HepG2 (cell line): ENCODE results near the gene DNMT3L. TPM values are rescaled to one million over a fixed set of nuclear protein-coding genes. Genes with fewer than 3 reads are reported as not detected.

ENCODE experiments used
- ATAC-seq: fragments of 200-7000 bp; cut with Tn5 transposase; 3 replicates; pipeline ENCODE4 v1.9.1; 2020; ENCODE audit warnings: mild to moderate bottlenecking, moderate library complexity
- BruUV-seq: library from RNA; stranded (reverse); fragments of 400-500 nt; replicated peaks from 2 replicates; lab custom pipeline; 2021; lab: Mats Ljungman, UMichigan
- CTCF ChIA-PET: fragments of 300-600 bp; formaldehyde crosslinking; extraction: SDS; loops from one replicate; lab custom pipeline; 2021; ENCODE audit warnings: low total read pairs, inconsistent platforms, low intra/inter-chr PET ratio; lab: Yijun Ruan, JAX
- POLR2A ChIA-PET: fragments of 350-600 bp; sonication (Branson Sonifier 250); formaldehyde crosslinking; loops from one replicate; lab custom pipeline; 2020; ENCODE audit warnings: antibody characterized with exemption, inconsistent platforms; lab: Yijun Ruan, JAX
- DNase-seq: peaks from one replicate; pipeline ENCODE4 v3.0.0-alpha.2; 2015; ENCODE audit warnings: low spot score
- FAIRE-seq: peaks from 3 replicates; lab custom pipeline; 2011; peaks lifted over from hg19 to GRCh38; lab: Jason Lieb, UNC
- H2AFZ ChIP-seq: one replicate; pipeline ENCODE4 v1.6.1; 2011; ENCODE audit warnings: low read length, inconsistent platforms
- H3K27ac ChIP-seq: fragments of 300-600 bp; 3 replicates; pipeline ENCODE4 v1.8.0; 2011; ENCODE audit warnings: mixed run types, mild to moderate bottlenecking, mixed read lengths, low read length, inconsistent platforms; ENCODE audit not compliant: insufficient read depth; ENCODE audit errors: extremely low read length
- H3K27me3 ChIP-seq, 2 experiments: fragments of 200-600 bp in 1 of 2; 2 replicates in 1 of 2; 3 replicates in 1 of 2; pipeline versions ENCODE4 v1.6.0 to v1.8.0; 2011; ENCODE audit warnings: low read length in 2 of 2, mild to moderate bottlenecking in 2 of 2, moderate library complexity in 2 of 2, inconsistent platforms in 1 of 2; ENCODE audit not compliant: insufficient read depth in 2 of 2, control insufficient read depth in 1 of 2
- H3K36me3 ChIP-seq, 2 experiments: fragments of 200-600 bp in 1 of 2; replicated peaks in 1 of 2; 2 replicates in 1 of 2; 3 replicates in 1 of 2; pipeline versions ENCODE4 v1.5.1 to v1.8.0; 2011; ENCODE audit warnings: low read length in 2 of 2, inconsistent platforms in 1 of 2; ENCODE audit not compliant: insufficient read depth in 2 of 2, control insufficient read depth in 1 of 2
- H3K4me1 ChIP-seq: 2 replicates; pipeline ENCODE4 v1.5.1; 2012; ENCODE audit warnings: low read length, inconsistent platforms; ENCODE audit not compliant: insufficient read depth
- H3K4me2 ChIP-seq: 2 replicates; pipeline ENCODE4 v1.6.0; 2011; ENCODE audit warnings: low read depth, low read length, inconsistent platforms
- H3K4me3 ChIP-seq, 3 experiments: fragments of 200-600 bp in 1 of 3; sonication (generic), shearing (Covaris generic) in 1 of 3; replicated peaks in 1 of 3; 2 replicates each; pipeline ENCODE4 v1.5.1; 2011 to 2016; ENCODE audit warnings: low read length in 3 of 3, inconsistent platforms in 2 of 3, low read depth in 2 of 3, mild to moderate bottlenecking in 2 of 3, control low read depth in 1 of 3, mixed read lengths in 1 of 3; ENCODE audit not compliant: insufficient read depth in 1 of 3
- H3K79me2 ChIP-seq: one replicate; pipeline ENCODE4 v1.6.1; 2011; ENCODE audit warnings: low read length, inconsistent platforms; ENCODE audit not compliant: insufficient read depth
- H3K9ac ChIP-seq: 2 replicates; pipeline ENCODE4 v1.6.0; 2011; ENCODE audit warnings: mild to moderate bottlenecking, low read depth, low read length, inconsistent platforms; ENCODE audit not compliant: insufficient read depth
- H3K9me3 ChIP-seq: 2 replicates; pipeline ENCODE4 v1.5.1; 2012; ENCODE audit warnings: mild to moderate bottlenecking, low read length
- H4K20me1 ChIP-seq: 2 replicates; pipeline ENCODE4 v1.6.0; 2011; ENCODE audit warnings: inconsistent platforms, mild to moderate bottlenecking, low read length, moderate library complexity; ENCODE audit not compliant: insufficient read depth
- THAP11 ChIP-seq: IDR thresholded peaks from 2 replicates; pipeline ENCODE4 v1.6.1; 2016; ENCODE audit warnings: missing biosample characterization, missing genetic modification reagents
- XRCC5 ChIP-seq: fragments of 200-400 bp; formaldehyde crosslinking; optimal IDR thresholded peaks from 2 replicates; pipeline ENCODE3; 2017; ENCODE audit warnings: mild to moderate bottlenecking, low read length
- ZNF143 ChIP-seq: sonication (generic); formaldehyde crosslinking; IDR thresholded peaks from 2 replicates; pipeline ENCODE4 v1.4.0; 2020; ENCODE audit warnings: missing genetic modification reagents
- ZNF354B ChIP-seq: sonication (generic); formaldehyde crosslinking; IDR thresholded peaks from 2 replicates; pipeline ENCODE4 v1.8.0; 2022; ENCODE audit warnings: mild to moderate bottlenecking, missing genetic modification reagents
- ZNF382 ChIP-seq: sonication (generic); formaldehyde crosslinking; IDR thresholded peaks from 2 replicates; pipeline ENCODE4 v1.5.0; 2020; ENCODE audit warnings: missing genetic modification reagents, mild to moderate bottlenecking, borderline replicate concordance
- ZNF530 ChIP-seq: sonication (generic); formaldehyde crosslinking; IDR thresholded peaks from 2 replicates; pipeline ENCODE4 v1.5.0; 2020; ENCODE audit warnings: low read depth, mild to moderate bottlenecking, missing genetic modification reagents
- WGBS: methylation state at CpG from one replicate; pipeline ENCODE4 v1.1.6; 2017; ENCODE audit warnings: low lambda C conversion rate; 5-methylcytosine and 5-hydroxymethylcytosine counted together
- in situ Hi-C: cut with HindIII; loops from 2 replicates; pipeline ENCODE4 v1.10.0; 2017; ENCODE audit warnings: low pct_unique_long_range_greater_than_20kb; ENCODE audit not compliant: extremely low pct_ligation_motif_present
- intact Hi-C: fragments of 100-400 bp; cut with micrococcal nuclease; formaldehyde crosslinking; loops from one replicate; pipeline ENCODE4 v1.10.0; 2022; ENCODE audit not compliant: unreplicated experiment
- polyA plus RNA-seq, 8 experiments: library from polyadenylated mRNA; depleted of rRNA in 3 of 8; stranded (reverse) in 7 of 8; unstranded in 1 of 8; fragments of >200 nt; fragmentation: Illumina TruSeq in 4 of 8; extraction: Trizol in 4 of 8; gene quantifications; 2 replicates each; pipeline versions ENCODE4 v1.2.1 to v1.2.3, GENCODE V29; 2011 to 2016; ENCODE audit warnings: low read depth in 4 of 8, missing spikeins in 1 of 8, mixed read lengths in 1 of 8; ENCODE audit not compliant: insufficient read depth in 1 of 8
- total RNA-seq, 5 experiments: library from RNA; depleted of rRNA; stranded (reverse); fragments of >200 nt; fragmentation: Illumina TruSeq; extraction: Trizol; gene quantifications; 2 replicates each; pipeline ENCODE4 v1.2.3, GENCODE V29; 2016; ENCODE audit warnings: low read depth in 1 of 5
- TF ChIP-seq, protein P1 (sequence below): sonication (generic); formaldehyde crosslinking; IDR thresholded peaks from 2 replicates; pipeline ENCODE4 v1.5.0; 2020; ENCODE audit warnings: missing genetic modification reagents, mild to moderate bottlenecking, borderline replicate concordance
- TF ChIP-seq, protein P2 (sequence below): sonication (generic); formaldehyde crosslinking; IDR thresholded peaks from 2 replicates; pipeline ENCODE4 v1.4.0; 2020; ENCODE audit warnings: missing genetic modification reagents, mild to moderate bottlenecking, borderline replicate concordance
- TF ChIP-seq, protein P3 (sequence below): sonication (generic); formaldehyde crosslinking; IDR thresholded peaks from 2 replicates; pipeline ENCODE4 v1.5.1; 2020; ENCODE audit warnings: mild to moderate bottlenecking, missing genetic modification reagents, borderline replicate concordance
- TF ChIP-seq, protein P4 (sequence below): sonication (generic); formaldehyde crosslinking; IDR thresholded peaks from 2 replicates; pipeline ENCODE4 v1.8.0; 2022; ENCODE audit warnings: missing genetic modification reagents, low read depth, mild to moderate bottlenecking, borderline replicate concordance

The DNMT3L gene
- total and polyA plus RNA-seq, 2 of the 13 experiments (the other 11 are each of a cell fraction or from before 2014, with no cell fraction given): 0.75 to 1.7 TPM

DNA sequence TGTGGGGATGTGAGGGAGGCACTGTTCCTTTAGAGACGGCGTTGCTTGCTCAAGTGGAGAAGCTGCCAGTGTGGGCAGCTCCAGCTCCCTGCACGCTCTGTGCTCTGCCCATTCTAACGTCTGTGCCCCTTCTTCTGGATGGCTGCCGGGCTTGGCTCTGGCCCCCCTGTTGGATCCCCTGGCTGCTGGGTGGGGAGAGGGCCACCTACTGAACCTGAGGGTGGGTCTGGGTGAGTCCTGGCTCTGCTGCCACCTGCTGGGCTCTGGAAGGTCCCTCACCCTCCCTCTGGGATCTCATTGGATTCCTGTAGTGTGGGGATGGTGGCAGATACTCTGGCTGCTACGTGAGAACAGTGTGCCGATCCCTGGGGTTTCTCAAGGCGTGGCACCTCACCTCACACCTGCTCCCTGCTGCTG lies 43.2 kb upstream of the DNMT3L start:
- 68% methylated on average over 3 of the region's 8 CpGs for WGBS
- no peak overlapping the region for H3K4me3 ChIP-seq
- H3K9me3 ChIP-seq: no peaks in the 10 kb centered on the region
- in situ Hi-C loops: loop anchor here (5.0 kb wide), 1 partner anchor 32 kb away; the partner anchor contains the start of gene CFAP410
- BruUV-seq: no TSS peak
- intact Hi-C loops: loop anchor here (10.0 kb wide), 1 partner anchor 180 kb away; no protein-coding TSS in a partner anchor
- H3K4me2 ChIP-seq: peak overlapping the region; percentile 97
- no peaks in the 10 kb centered on the region for H3K27me3 ChIP-seq
- ATAC-seq: peak; percentile 30
- no peak overlapping the region for H3K9ac ChIP-seq
- DNase-seq: peak; percentile 38
- peaks cover 5 to 29% of the 10 kb centered on the region in 2 experiments; a peak in 4 of 5 replicates for H3K36me3 ChIP-seq
- peak overlapping the region; percentile 87 for H3K27ac ChIP-seq
- ChIA-PET POLR2A (interaction anchor here (4.1 kb wide), 1 partner anchor 34 kb away, joined by 27 read pairs; the partner anchor contains the start of gene CFAP410), CTCF (no interaction called here)
- FAIRE-seq: peak; percentile 15
- peaks cover 48% of the 10 kb centered on the region for H3K4me1 ChIP-seq
- no peak overlapping the region for H2AFZ ChIP-seq
- peaks cover 31% of the 10 kb centered on the region for H3K79me2 ChIP-seq
- peaks cover 19% of the 10 kb centered on the region; the same call in 1 of the 2 replicates for H4K20me1 ChIP-seq
- no peak for TF ChIP-seq ZNF143 (CRISPR knock-in tag)
- TF ChIP-seq ZNF530 (CRISPR knock-in tag): no peak
- TF ChIP-seq, protein P1, sequence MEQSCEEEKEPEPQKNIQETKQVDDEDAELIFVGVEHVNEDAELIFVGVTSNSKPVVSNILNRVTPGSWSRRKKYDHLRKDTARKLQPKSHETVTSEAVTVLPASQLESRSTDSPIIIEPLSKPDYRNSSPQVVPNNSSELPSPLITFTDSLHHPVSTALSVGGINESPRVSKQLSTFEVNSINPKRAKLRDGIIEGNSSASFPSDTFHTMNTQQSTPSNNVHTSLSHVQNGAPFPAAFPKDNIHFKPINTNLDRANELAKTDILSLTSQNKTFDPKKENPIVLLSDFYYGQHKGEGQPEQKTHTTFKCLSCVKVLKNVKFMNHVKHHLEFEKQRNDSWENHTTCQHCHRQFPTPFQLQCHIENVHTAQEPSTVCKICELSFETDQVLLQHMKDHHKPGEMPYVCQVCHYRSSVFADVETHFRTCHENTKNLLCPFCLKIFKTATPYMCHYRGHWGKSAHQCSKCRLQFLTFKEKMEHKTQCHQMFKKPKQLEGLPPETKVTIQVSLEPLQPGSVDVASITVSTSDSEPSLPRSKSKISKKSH (CRISPR knock-in tag): peak; percentile 13; the same call in 1 of the 2 replicates
- no peak for TF ChIP-seq ZNF382 (CRISPR knock-in tag)
- TF ChIP-seq ZNF354B (CRISPR knock-in tag): no peak
- TF ChIP-seq, protein P2, sequence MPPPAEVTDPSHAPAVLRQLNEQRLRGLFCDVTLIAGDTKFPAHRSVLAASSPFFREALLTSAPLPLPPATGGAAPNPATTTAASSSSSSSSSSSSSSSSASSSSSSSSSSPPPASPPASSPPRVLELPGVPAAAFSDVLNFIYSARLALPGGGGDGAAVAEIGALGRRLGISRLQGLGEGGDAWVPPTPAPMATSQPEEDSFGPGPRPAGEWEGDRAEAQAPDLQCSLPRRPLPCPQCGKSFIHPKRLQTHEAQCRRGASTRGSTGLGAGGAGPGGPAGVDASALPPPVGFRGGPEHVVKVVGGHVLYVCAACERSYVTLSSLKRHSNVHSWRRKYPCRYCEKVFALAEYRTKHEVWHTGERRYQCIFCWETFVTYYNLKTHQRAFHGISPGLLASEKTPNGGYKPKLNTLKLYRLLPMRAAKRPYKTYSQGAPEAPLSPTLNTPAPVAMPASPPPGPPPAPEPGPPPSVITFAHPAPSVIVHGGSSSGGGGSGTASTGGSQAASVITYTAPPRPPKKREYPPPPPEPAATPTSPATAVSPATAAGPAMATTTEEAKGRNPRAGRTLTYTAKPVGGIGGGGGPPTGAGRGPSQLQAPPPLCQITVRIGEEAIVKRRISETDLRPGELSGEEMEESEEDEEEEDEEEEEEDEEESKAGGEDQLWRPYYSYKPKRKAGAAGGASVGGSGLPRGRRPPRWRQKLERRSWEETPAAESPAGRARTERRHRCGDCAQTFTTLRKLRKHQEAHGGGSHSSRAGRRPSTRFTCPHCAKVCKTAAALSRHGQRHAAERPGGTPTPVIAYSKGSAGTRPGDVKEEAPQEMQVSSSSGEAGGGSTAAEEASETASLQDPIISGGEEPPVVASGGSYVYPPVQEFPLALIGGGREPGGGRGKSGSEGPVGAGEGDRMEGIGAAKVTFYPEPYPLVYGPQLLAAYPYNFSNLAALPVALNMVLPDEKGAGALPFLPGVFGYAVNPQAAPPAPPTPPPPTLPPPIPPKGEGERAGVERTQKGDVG (CRISPR knock-in tag): no peak
- TF ChIP-seq, protein P3, sequence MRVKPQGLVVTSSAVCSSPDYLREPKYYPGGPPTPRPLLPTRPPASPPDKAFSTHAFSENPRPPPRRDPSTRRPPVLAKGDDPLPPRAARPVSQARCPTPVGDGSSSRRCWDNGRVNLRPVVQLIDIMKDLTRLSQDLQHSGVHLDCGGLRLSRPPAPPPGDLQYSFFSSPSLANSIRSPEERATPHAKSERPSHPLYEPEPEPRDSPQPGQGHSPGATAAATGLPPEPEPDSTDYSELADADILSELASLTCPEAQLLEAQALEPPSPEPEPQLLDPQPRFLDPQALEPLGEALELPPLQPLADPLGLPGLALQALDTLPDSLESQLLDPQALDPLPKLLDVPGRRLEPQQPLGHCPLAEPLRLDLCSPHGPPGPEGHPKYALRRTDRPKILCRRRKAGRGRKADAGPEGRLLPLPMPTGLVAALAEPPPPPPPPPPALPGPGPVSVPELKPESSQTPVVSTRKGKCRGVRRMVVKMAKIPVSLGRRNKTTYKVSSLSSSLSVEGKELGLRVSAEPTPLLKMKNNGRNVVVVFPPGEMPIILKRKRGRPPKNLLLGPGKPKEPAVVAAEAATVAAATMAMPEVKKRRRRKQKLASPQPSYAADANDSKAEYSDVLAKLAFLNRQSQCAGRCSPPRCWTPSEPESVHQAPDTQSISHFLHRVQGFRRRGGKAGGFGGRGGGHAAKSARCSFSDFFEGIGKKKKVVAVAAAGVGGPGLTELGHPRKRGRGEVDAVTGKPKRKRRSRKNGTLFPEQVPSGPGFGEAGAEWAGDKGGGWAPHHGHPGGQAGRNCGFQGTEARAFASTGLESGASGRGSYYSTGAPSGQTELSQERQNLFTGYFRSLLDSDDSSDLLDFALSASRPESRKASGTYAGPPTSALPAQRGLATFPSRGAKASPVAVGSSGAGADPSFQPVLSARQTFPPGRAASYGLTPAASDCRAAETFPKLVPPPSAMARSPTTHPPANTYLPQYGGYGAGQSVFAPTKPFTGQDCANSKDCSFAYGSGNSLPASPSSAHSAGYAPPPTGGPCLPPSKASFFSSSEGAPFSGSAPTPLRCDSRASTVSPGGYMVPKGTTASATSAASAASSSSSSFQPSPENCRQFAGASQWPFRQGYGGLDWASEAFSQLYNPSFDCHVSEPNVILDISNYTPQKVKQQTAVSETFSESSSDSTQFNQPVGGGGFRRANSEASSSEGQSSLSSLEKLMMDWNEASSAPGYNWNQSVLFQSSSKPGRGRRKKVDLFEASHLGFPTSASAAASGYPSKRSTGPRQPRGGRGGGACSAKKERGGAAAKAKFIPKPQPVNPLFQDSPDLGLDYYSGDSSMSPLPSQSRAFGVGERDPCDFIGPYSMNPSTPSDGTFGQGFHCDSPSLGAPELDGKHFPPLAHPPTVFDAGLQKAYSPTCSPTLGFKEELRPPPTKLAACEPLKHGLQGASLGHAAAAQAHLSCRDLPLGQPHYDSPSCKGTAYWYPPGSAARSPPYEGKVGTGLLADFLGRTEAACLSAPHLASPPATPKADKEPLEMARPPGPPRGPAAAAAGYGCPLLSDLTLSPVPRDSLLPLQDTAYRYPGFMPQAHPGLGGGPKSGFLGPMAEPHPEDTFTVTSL (CRISPR knock-in tag): no peak
- no peak for TF ChIP-seq THAP11 (CRISPR knock-in tag)
- TF ChIP-seq, protein P4, sequence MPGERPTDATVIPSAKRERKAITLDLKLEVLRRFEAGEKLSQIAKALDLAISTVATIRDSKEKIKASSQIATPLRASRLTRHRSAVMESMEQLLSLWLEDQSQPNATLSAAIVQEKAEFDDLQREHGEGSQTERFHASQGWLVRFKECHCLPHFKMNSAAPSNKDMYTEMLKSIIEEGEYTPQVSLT (CRISPR knock-in tag): no peak
- TF ChIP-seq XRCC5: peak; percentile 44
